GM23338 (cell line): ENCODE data around the gene TOR1B. TPM values are rescaled to one million over a fixed set of nuclear protein-coding genes. Genes with fewer than 3 reads are reported as not detected.

Source experiments
- ATAC-seq: fragments of 200-7000 bp; cut with Tn5 transposase; 3 replicates; pipeline ENCODE4 v1.9.1; 2020
- DNase-seq: peaks from one replicate; pipeline ENCODE4 v3.0.0-alpha.2; 2015; ENCODE audit warnings: low spot score
- H2AFZ ChIP-seq: fragments of 200-600 bp; sonication (generic); 2 replicates; pipeline ENCODE4 v1.8.0; 2016; ENCODE audit warnings: antibody characterized with exemption, mild to moderate bottlenecking, moderate library complexity
- H3F3A ChIP-seq: fragments of 200-600 bp; sonication (generic); replicated peaks from 2 replicates; pipeline ENCODE4 v1.8.0; 2017; ENCODE audit warnings: antibody characterized with exemption, mixed run types, low read depth
- H3K27ac ChIP-seq: fragments of 200-600 bp; sonication (generic); 2 replicates; pipeline ENCODE4 v1.6.1; 2016; ENCODE audit warnings: low read depth
- H3K27me3 ChIP-seq: fragments of 200-600 bp; sonication (generic); 2 replicates; pipeline ENCODE4 v1.8.0; 2016; ENCODE audit warnings: mild to moderate bottlenecking, mixed run types, moderate library complexity; ENCODE audit not compliant: insufficient read depth
- H3K36me3 ChIP-seq: fragments of 200-600 bp; sonication (generic); 2 replicates; pipeline ENCODE4 v1.8.0; 2016; ENCODE audit warnings: mild to moderate bottlenecking; ENCODE audit not compliant: insufficient read depth
- H3K4me1 ChIP-seq: fragments of 200-600 bp; sonication (generic); 2 replicates; pipeline ENCODE4 v1.8.0; 2016; ENCODE audit warnings: mild to moderate bottlenecking, moderate library complexity; ENCODE audit not compliant: insufficient read depth
- H3K4me2 ChIP-seq: fragments of 200-600 bp; sonication (generic); 2 replicates; pipeline ENCODE4 v1.7.1; 2017; ENCODE audit warnings: mixed run types
- H3K4me3 ChIP-seq: fragments of 200-600 bp; sonication (generic); 2 replicates; pipeline ENCODE4 v1.6.1; 2016; ENCODE audit warnings: mixed run types
- H3K79me2 ChIP-seq: fragments of 200-600 bp; sonication (generic); replicated peaks from 2 replicates; pipeline ENCODE4 v1.8.0; 2017; ENCODE audit warnings: mild to moderate bottlenecking; ENCODE audit not compliant: insufficient read depth
- H3K9me2 ChIP-seq: fragments of 200-600 bp; sonication (generic); 2 replicates; pipeline ENCODE4 v1.8.0; 2017; ENCODE audit not compliant: insufficient read depth
- H4K20me1 ChIP-seq: fragments of 200-600 bp; sonication (generic); replicated peaks from 2 replicates; pipeline ENCODE4 v1.8.0; 2017; ENCODE audit warnings: mild to moderate bottlenecking; ENCODE audit not compliant: insufficient read depth
- H3K27ac Mint-ChIP-seq: 2 replicates; pipeline ENCODE4 v1.8.0; 2020; ENCODE audit warnings: inconsistent platforms, mild to moderate bottlenecking, moderate library complexity, mixed read lengths
- H3K27me3 Mint-ChIP-seq: 3 replicates; pipeline ENCODE4 v1.8.0; 2022; ENCODE audit warnings: low read depth, mild to moderate bottlenecking, moderate library complexity, mixed read lengths, inconsistent platforms; ENCODE audit not compliant: insufficient read depth, poor library complexity
- H3K36me3 Mint-ChIP-seq: 3 replicates; pipeline ENCODE4 v1.8.0; 2021; ENCODE audit warnings: low read depth, mild to moderate bottlenecking, inconsistent platforms, moderate library complexity, mixed read lengths
- H3K4me1 Mint-ChIP-seq: 3 replicates; pipeline ENCODE4 v1.8.0; 2020; ENCODE audit warnings: mild to moderate bottlenecking, inconsistent platforms, mixed read lengths
- H3K4me3 Mint-ChIP-seq: 3 replicates; pipeline ENCODE4 v1.8.0; 2021; ENCODE audit warnings: moderate library complexity, mild to moderate bottlenecking, inconsistent platforms, mixed read lengths
- H3K9me3 Mint-ChIP-seq: 3 replicates; pipeline ENCODE4 v1.8.0; 2020; ENCODE audit warnings: moderate library complexity, mild to moderate bottlenecking, inconsistent platforms, mixed read lengths
- REST ChIP-seq: IDR thresholded peaks from one replicate; pipeline ENCODE4 v1.6.1; 2018; ENCODE audit warnings: antibody characterized with exemption; ENCODE audit not compliant: unreplicated experiment
- ZNF462 ChIP-seq: fragments of 250-450 bp; sonication (Bioruptor Pico); IDR thresholded peaks from 2 replicates; pipeline ENCODE4 v1.5.0; 2020; ENCODE audit warnings: mild to moderate bottlenecking, moderate library complexity
- polyA plus RNA-seq: library from polyadenylated mRNA; unstranded; fragments of >200 nt; fragmentation: Nextera tagmentation; extraction: Ambion mirVana; gene quantifications from 2 replicates; pipeline ENCODE4 v1.2.1, GENCODE V29; 2016
- total RNA-seq: library from RNA; depleted of rRNA; stranded (reverse); fragments of >200 nt; shearing (Covaris generic); gene quantifications from 2 replicates; pipeline ENCODE4 v1.2.3, GENCODE V29; 2014

Gene TOR1B
- total and polyA plus RNA-seq, 2 experiments from 2014 or later = 10.6 to 42.4 TPM

GRCh38 chr9:129770741-129771140, 32.2 kb upstream of the TOR1B start (continued):
- TF ChIP-seq ZNF462 (CRISPR knock-in tag) = no peak

GRCh38 chr9:129773262-129774048, 29.5 kb upstream of the TOR1B start:
- Mint-ChIP-seq H3K27ac (no peak overlapping the region), H3K4me3 (no peak overlapping the region), H3K9me3 (no peaks in the 10 kb centered on the region), H3K36me3 (no peaks in the 10 kb centered on the region), H3K4me1 (peaks cover 6% of the 10 kb centered on the region), H3K27me3 (peaks cover 6% of the 10 kb centered on the region)
- H3K9me2 ChIP-seq = no peaks in the 10 kb centered on the region
- no peak overlapping the region for H3K4me2 ChIP-seq
- DNase-seq (no peak), ATAC-seq (no peak)
- no peaks in the 10 kb centered on the region for H3F3A ChIP-seq
- H3K4me1 ChIP-seq = peaks cover 2% of the 10 kb centered on the region; the same call in 1 of the 2 replicates
- no peak for TF ChIP-seq REST
- H3K79me2 ChIP-seq = no peaks in the 10 kb centered on the region
- no peaks in the 10 kb centered on the region for H4K20me1 ChIP-seq
- no peak overlapping the region for H3K27ac ChIP-seq
- no peak overlapping the region for H2AFZ ChIP-seq
- H3K4me3 ChIP-seq = no peak overlapping the region
- H3K27me3 ChIP-seq = no peaks in the 10 kb centered on the region
- no peaks in the 10 kb centered on the region for H3K36me3 ChIP-seq
